ENCODE results near the gene D2HGDH.
"Not testable (repeated sequence)": the region's sequence is repeated elsewhere in the genome, so short reads cannot be mapped to it uniquely, and the experiment has no call there.

D2HGDH gene

GRCh38 chr2:241771286-241772062 is 37.0 kb downstream of the D2HGDH start:
- no peak for DNase-seq

- DNase-seq, result no peak
Observed at GRCh38 chr2:241772063-241772499, 37.7 kb downstream of the D2HGDH start.

DNA sequence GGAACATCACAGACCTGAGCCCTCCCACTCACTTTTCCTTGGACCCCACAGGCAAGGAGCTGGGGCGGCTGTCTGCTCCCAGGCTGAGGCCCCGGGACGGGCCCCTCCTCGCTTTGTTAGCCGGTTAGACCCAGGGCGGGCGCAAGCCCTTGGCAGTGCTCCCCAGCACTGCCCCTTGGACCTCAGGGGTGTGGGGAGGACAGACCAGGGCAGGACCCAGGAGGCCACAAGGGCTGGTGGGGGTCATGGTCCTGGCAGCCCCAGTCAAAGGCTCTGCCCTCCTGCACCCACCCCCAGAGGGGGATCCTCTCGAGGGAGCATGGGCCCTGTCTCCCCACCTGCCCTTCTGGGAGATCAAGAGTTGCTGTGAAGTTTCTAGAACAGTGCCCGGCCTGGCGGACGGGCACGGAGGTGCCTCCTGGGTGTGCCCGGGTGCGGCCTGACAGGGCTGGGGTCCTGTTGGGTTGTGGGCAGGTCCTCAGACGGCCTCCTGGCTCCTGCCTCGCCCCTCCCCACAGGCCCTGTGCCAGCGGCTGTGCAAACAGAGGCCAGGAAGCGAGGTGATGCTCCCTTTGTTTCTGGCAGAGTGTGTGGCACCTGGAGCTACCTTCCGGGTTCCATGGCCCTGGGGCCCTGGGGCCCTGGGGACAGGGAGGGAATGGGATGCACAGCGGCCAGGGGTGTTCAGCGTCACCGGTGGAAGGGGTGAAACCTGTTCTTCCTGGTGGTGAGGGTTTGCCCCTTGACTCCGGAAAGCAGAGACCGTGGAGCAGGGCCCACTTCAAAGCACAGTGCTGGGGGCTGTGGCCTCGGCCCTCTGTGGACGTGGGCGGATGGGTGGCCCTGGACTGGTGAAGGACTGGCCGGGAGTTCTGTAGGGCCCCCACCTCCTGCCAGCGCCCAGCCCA is 39.3 kb downstream of the D2HGDH start:
- DNase-seq, result no peak

- no peak for DNase-seq
Observed at GRCh38 chr2:241774419-241775222, 40.2 kb downstream of the D2HGDH start.

- no peak for DNase-seq
Observed at GRCh38 chr2:241775223-241776177, 41.1 kb downstream of the D2HGDH start.

- no peak for DNase-seq
Observed at GRCh38 chr2:241776336-241777169, 42.1 kb downstream of the D2HGDH start, which contains the start of gene GAL3ST2. Gene GAL3ST2, plus strand, starts transcription at chr2:241776822. Its CDS starts 134 bp downstream, at chr2:241776956.

DNA sequence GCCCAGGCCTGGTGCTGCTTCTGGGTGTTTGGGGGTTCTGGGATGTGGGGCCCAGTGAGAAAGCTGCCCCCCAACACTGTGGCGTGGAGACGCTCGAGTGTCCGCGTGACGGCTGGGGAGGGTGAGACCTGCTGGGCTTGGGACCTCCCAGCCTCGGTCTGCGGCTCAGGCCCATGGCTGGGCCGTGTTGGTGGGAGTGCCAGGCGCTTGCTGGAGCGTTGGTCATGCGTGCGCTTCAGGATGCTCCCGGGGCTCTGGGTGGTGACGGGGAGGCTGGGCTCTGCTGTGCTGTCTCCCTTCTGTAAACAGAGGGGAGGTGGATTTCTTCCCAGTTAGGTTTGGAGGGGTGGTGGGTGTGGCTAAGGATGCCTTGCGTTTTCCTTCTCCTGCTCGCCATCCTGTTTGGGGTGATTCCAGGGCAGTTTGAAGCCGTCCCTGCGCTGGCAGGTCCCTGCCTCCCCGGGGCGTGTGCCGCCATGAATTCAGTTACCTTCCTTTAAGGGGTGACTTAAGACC is 42.8 kb downstream of the D2HGDH start:
- no peak for DNase-seq

DNA sequence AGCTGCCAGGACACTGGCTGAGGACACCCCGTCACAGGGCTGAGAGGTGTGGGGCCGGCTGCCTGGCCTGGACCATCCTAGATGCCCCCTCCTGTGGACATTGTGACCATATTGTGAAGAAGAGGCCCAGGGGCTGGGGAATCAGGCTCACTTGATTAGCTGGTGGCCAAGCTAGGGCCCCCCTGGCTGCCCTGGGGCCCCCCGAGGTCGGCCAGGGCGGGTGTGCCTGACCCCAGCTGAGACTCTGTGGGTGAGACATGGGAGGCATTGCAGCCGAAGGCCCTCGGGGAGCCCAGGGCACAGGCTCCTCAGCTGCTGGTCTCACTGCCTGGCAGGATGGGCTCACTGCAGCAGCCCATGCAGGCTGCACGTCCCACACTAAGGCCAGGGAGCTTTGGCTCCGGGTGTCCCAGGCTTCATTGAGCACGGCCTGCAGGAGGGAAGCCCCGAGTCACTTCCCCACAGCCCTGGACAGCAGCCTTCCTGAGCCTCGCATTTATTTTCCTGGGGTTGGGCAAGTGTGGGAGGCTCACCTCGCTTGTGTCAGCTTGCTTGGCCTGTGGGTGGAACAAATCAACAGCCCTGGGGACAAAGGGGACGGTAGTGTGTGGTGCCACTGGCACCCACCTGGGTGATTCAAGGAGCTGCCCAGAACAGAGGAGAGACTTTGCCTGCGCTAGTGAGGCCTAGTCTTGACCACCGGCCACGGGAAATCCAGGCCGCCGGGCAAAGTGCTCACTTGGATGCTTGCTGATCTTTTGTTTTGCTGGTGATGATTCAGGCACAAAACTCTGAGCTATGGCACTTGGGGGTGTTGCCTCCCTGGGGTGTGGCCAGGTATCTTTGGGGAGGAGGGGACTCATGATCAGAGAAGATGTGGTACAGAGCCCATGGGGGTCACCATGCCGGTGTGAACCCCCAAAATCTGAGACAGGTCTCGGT is 43.5 kb downstream of the D2HGDH start:
- no peak for DNase-seq

- DNase-seq, result no peak
Observed at GRCh38 chr2:241780939-241781569, 46.6 kb downstream of the D2HGDH start.

DNA sequence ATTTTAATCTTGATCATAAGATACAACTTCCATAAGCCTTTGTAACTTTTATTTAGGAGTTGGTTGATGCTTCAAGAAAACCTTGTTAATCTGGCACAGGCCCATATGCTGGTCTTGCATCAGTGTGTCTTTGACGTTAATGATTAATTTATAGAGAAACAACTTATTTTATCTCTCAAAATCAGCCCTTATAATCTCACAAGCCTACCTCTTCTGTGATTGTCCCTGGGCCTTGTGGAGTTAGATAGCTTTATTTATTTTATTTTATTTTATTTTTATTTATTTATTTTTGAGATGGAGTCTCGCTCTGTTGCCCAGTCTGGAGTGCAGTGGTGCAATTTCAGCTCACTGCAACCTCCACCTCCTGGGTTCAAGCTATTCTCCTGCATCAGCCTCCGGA is 47.6 kb downstream of the D2HGDH start:
- not testable (repeated sequence) for DNase-seq

- DNase-seq, result no peak
Observed at GRCh38 chr2:241788135-241788534, 53.7 kb downstream of the D2HGDH start.

DNA sequence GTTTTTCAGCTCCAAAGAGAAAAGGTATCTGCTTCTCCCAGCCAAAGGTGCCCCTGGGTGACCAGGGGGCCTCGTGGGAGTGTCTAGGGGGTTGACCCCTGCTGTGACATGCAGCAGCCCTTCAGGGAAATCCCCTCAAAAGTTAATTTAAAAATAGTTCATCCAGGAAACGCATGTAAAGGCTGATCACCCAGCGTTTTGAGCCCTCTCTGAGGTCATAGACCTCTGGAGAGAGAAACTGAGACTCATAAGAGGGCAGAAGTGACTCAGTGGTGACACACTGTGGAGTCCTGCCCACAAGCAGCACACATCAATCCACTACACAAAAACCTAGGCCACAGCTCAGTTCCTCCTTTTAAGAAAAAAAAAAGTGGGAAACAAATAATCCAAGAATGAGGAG is 54.1 kb downstream of the D2HGDH start:
- no peak for DNase-seq

DNA sequence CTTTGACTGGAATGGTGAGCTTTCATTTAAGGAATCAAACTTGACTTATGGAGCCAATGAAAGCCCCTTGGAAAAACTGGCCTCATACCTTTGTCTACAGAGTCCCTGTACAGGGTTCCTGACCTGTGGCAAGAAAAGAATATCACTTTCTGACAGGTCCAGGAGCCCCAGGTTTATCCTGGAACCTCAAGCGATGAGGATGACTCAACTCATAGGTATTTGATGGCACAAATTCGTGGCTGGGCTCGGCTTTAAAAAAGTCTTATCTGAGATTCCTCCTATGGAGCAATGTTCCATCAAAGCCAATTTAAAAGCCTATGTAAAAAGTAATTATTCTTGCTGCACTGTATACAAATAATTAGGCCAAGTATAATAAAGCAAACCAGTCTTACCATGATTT is 57.0 kb downstream of the D2HGDH start:
- DNase-seq, result not testable (repeated sequence)

- DNase-seq, result no peak
Observed at GRCh38 chr2:241793385-241793784, 59.0 kb downstream of the D2HGDH start.

- DNase-seq, result no peak
Observed at GRCh38 chr2:241794250-241794823, 59.9 kb downstream of the D2HGDH start.

- no peak for DNase-seq
Observed at GRCh38 chr2:241795021-241795999, 60.9 kb downstream of the D2HGDH start.

DNA sequence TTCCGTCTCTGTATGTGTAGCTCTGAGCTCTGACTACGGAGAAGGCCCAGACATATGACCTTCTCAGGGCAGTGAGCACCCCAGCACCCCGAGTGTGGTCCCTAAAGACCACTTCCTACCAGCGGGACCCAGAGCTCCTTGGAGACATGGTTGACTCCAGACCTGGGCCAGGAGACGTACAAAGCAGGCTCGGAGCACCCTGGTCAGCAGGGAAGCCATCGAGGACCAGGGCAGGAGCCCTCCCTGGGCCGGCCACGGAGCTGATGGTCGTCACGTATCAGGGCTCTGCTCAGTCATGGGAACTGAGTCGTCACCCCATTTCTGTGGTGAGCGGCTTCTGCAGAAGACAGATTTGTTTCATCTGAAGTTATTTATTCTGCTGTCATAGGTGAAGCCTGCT is 61.8 kb downstream of the D2HGDH start:
- DNase-seq, result no peak

Measured in amniotic stem cell (primary cell).